Fibroblast of mammary gland (primary cell): Measurements from ENCODE around the gene MAPK11.

Experiments used
- DNase-seq: peaks from one replicate; pipeline ENCODE4 v3.0.0-alpha.2; 2010; ENCODE audit warnings: low read depth
- H3K4me3 ChIP-seq: 2 replicates; pipeline ENCODE4 v1.5.1; 2011; ENCODE audit warnings: low read depth, mild to moderate bottlenecking, low read length, moderate library complexity; ENCODE audit not compliant: control insufficient read depth
- CTCF ChIP-seq: conservative IDR thresholded peaks from 2 replicates; pipeline ENCODE4 v1.5.1; 2011; ENCODE audit warnings: low read depth, low read length, inconsistent platforms; ENCODE audit not compliant: control insufficient read depth, insufficient read depth

Gene MAPK11

GRCh38 chr22:50286701-50287318, 16.6 kb upstream of the MAPK11 start:
- H3K4me3 ChIP-seq, result no peak overlapping the region
- DNase-seq, result no peak
- TF ChIP-seq CTCF, result no peak

GRCh38 chr22:50286275-50286674, 16.1 kb upstream of the MAPK11 start:
- no peak overlapping the region for H3K4me3 ChIP-seq
- no peak for TF ChIP-seq CTCF

GRCh38 chr22:50285568-50286229, 15.5 kb upstream of the MAPK11 start:
- no peak overlapping the region for H3K4me3 ChIP-seq
- no peak for DNase-seq
- no peak for TF ChIP-seq CTCF

More at GRCh38 chr22:50286275-50286674, 16.1 kb upstream of the MAPK11 start:
- DNase-seq, result no peak

GRCh38 chr22:50284479-50284878, 14.3 kb upstream of the MAPK11 start:
- TF ChIP-seq CTCF, result no peak
- DNase-seq, result no peak

GRCh38 chr22:50283821-50284220, 13.6 kb upstream of the MAPK11 start:
- no peak overlapping the region for H3K4me3 ChIP-seq
- DNase-seq, result no peak
- TF ChIP-seq CTCF, result no peak

More at GRCh38 chr22:50284479-50284878, 14.3 kb upstream of the MAPK11 start:
- no peak overlapping the region for H3K4me3 ChIP-seq

- no peak overlapping the region for H3K4me3 ChIP-seq
- peak; percentile 34 for DNase-seq
- no peak for TF ChIP-seq CTCF
Observed at GRCh38 chr22:50282361-50283155, 12.4 kb upstream of the MAPK11 start.
